Neutrophil (primary cell): ENCODE results near the gene ABCC4.

Experiments
- H3K27ac ChIP-seq: fragments of 200-600 bp; sonication (generic); 2 replicates; pipeline ENCODE4 v1.5.1; 2016; ENCODE audit warnings: mild to moderate bottlenecking, moderate library complexity
- H3K27me3 ChIP-seq: fragments of 200-600 bp; sonication (generic); 2 replicates; pipeline ENCODE4 v1.6.0; 2016; ENCODE audit warnings: mild to moderate bottlenecking
- H3K36me3 ChIP-seq: fragments of 200-600 bp; sonication (generic); 2 replicates; pipeline ENCODE4 v1.5.1; 2017
- H3K4me1 ChIP-seq, 2 experiments: fragments of 200-600 bp in 1 of 2; sonication (generic) in 1 of 2; 1 replicate in 1 of 2; 2 replicates in 1 of 2; pipeline versions ENCODE4 v1.5.1 to v1.6.1; 2013 to 2016; ENCODE audit warnings: low read depth in 1 of 2, low read length in 1 of 2, mild to moderate bottlenecking in 1 of 2, moderate library complexity in 1 of 2; ENCODE audit not compliant: control insufficient read depth in 1 of 2, insufficient read depth in 1 of 2
- H3K4me3 ChIP-seq, 2 experiments: fragments of 200-600 bp in 1 of 2; sonication (generic) in 1 of 2; 1 replicate in 1 of 2; 2 replicates in 1 of 2; pipeline ENCODE4 v1.5.1; 2013 to 2016; ENCODE audit warnings: low read depth in 1 of 2, low read length in 1 of 2, mild to moderate bottlenecking in 1 of 2, moderate library complexity in 1 of 2
- H3K9me3 ChIP-seq: fragments of 200-600 bp; sonication (generic); 2 replicates; pipeline ENCODE4 v1.5.1; 2016
- TF ChIP-seq, protein P1 (sequence below): fragments of 200-600 bp; sonication (generic); IDR thresholded peaks from 2 replicates; pipeline ENCODE4 v1.5.1; 2016; ENCODE audit warnings: antibody characterized with exemption

The ABCC4 gene

DNA sequence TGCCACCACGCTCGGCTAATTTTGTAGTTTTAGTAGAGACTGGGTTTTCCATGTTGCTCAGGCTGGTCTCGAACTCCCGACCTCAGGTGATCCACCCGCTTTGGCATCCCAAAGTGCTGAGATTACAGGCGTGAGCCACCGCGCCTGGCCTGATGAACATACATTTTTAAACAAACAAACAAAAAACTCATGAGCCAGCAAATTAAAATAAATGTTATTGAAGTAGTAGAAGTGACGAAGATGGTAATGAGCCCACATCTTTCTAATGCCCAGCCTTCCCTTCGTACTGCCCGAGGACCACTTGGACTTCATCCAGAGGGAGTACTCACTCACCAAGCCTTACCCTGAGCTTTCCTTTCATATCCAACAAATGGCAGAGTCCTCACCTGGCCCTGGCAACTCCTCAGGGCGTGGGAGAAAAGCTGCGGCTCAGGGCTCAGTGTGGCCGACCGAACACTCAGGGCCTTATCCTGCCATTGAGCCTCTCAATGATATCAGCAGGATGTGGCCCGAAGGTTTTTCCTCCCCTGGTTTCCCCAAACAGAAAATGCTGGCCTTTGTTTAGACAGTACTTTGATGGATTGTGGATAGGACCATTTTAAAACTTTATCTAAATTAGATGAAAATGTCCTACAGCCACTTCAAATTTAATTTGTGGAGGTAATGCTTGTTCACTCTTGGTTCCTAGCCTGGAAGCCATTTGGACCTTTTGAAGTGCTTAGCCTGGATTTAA, 22.8 kb upstream of the ABCC4 start:
- Histone ChIP-seq H3K36me3 (no peaks in the 10 kb centered on the region), H3K9me3 (no peaks in the 10 kb centered on the region), H3K4me1 (no peaks in the 10 kb centered on the region), H3K27ac (no peak overlapping the region), H3K4me3 (no peak overlapping the region), H3K27me3 (no peaks in the 10 kb centered on the region)
- TF ChIP-seq, protein P1, sequence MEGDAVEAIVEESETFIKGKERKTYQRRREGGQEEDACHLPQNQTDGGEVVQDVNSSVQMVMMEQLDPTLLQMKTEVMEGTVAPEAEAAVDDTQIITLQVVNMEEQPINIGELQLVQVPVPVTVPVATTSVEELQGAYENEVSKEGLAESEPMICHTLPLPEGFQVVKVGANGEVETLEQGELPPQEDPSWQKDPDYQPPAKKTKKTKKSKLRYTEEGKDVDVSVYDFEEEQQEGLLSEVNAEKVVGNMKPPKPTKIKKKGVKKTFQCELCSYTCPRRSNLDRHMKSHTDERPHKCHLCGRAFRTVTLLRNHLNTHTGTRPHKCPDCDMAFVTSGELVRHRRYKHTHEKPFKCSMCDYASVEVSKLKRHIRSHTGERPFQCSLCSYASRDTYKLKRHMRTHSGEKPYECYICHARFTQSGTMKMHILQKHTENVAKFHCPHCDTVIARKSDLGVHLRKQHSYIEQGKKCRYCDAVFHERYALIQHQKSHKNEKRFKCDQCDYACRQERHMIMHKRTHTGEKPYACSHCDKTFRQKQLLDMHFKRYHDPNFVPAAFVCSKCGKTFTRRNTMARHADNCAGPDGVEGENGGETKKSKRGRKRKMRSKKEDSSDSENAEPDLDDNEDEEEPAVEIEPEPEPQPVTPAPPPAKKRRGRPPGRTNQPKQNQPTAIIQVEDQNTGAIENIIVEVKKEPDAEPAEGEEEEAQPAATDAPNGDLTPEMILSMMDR: no peak

DNA sequence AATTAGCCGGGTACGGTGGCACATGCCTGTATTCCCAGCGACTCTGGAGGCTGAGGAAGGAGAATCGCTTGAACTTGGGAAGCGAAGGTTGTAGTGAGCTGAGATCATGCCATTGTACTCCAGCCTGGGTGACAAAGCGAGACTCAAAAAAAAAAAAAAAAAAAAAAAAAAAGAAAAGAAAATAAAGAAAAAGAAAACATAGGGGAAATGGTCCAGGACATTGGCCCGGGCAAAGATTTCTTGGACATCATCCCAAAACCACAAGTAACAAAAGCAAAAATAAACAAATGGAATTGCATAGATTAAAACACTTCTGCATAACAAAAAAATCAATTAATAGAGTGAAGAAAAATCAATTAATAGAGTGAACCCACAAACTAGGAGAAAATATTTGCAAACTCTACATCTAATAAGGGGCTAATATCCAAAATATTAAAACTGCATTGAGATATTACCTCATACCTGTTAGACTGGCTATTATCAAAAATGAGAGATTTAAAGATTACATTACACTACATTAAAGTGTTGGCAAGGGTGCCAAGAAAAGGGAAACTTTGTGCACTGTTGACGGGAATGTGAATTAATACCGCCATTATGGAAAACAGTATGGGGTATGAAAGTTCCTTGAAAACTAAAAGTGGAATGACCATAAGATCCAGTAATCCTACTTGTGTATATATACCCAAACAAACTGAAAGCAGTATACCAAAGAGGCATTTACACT, 18.5 kb upstream of the ABCC4 start:
- TF ChIP-seq, protein P1: no peak
- Histone ChIP-seq H3K36me3 (no peaks in the 10 kb centered on the region), H3K4me1 (no peaks in the 10 kb centered on the region), H3K27ac (no peak overlapping the region), H3K4me3 (no peak overlapping the region), H3K9me3 (no peaks in the 10 kb centered on the region), H3K27me3 (no peaks in the 10 kb centered on the region)

DNA sequence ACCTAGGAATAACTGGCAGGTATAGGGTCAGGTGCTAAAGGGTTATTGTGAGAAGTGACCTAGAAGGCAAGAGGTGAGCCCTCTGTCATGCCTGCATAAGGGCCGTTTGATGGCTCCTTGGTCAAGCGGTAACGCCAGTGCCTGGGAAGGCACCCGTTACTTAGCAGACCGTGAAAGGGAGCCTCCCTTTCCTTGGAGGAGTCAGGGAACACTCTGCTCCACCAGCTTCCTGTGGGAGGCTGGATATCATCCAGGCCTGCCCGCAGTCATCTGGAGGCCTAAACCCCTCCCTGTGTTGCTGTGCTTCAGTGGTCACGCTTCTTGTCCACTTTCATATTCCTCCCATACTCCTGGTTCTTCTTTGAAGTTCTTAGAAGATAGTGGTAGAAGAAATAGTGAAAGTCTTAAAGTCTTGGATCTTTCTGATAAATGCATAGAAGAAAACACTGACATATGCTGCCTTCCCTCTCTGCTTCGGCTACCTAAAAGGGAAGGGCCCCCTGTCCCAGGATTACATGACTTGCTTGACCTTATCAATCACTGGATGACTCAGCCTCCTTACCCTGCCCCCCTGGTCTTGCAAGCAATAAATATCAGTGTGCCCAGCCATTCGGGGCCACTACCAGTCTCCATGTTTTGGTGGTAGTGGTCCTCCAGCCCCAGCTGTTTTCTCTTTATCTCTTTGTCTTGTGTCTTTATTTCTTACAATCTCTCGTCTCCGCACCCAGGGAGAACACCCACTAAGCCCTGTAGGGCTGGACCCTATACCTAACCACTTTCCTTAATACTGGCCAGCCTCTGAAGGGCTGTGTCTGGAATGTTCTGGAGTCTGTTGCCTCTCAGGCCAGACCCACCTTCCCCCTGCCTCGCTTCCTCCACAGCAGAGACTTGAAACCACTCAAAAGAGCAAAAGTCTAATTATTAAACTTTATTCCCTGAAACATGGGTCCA, 16.1 kb upstream of the ABCC4 start:
- Histone ChIP-seq H3K27me3 (no peaks in the 10 kb centered on the region), H3K27ac (no peak overlapping the region), H3K4me3 (no peak overlapping the region), H3K4me1 (no peaks in the 10 kb centered on the region), H3K9me3 (no peaks in the 10 kb centered on the region), H3K36me3 (no peaks in the 10 kb centered on the region)
- TF ChIP-seq, protein P1: no peak

DNA sequence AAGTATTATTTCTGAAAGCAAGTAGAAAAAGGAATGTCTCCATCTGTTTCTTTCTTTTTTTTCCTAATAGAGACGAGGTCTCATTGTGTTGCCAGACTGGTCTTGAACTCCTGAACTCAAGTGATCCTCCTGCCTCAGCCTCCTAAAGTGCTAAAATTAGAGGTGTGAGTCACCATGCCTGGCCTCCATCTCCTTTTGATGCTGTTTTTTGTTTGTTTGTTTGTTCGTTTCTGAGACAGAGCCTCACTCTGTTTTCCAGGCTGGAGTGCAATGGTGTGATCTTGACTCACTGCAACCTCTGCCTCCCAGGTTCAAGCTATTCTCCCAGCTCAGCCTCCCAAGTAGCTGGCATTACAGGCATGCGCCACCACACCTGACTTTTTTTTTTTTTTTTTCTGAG, 14.5 kb upstream of the ABCC4 start:
- Histone ChIP-seq H3K4me3 (no peak overlapping the region), H3K9me3 (no peaks in the 10 kb centered on the region), H3K36me3 (no peaks in the 10 kb centered on the region), H3K27me3 (no peaks in the 10 kb centered on the region), H3K27ac (no peak overlapping the region), H3K4me1 (no peaks in the 10 kb centered on the region)
- TF ChIP-seq, protein P1: no peak

DNA sequence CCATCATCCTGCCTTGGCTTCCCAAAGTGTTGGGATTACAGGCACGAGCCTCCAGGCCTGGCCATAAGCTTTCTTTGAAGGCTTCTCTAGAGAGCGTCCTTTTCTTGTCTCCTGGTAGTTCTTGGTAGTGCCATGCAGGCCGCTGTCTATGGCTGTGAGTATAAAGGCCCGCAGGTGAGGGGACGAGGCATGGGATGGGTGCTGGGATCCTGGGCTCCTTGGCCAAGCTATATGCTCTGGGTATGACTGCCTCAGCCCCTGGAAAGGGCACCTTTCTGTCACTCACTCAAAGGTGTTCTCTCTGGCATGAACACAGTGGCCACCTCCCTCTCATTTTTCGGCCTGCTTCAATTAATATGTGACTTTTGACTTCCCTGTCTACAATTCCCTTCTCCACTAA, 6.3 kb upstream of the ABCC4 start:
- H3K27me3 ChIP-seq: peaks cover 20% of the 10 kb centered on the region
- H3K27ac ChIP-seq: no peak overlapping the region
- no peaks in the 10 kb centered on the region for H3K4me1 ChIP-seq
- TF ChIP-seq, protein P1: no peak
- H3K36me3 ChIP-seq: no peaks in the 10 kb centered on the region
- no peaks in the 10 kb centered on the region for H3K9me3 ChIP-seq
- no peak overlapping the region for H3K4me3 ChIP-seq
